HUDEP-2 (cell line): ENCODE measurements around the gene SPECC1.
"Not testable (repeated sequence)": the region's sequence is repeated elsewhere in the genome, so short reads cannot be mapped to it uniquely, and the experiment has no call there.

Experiments used
- DNase-seq, 76 experiments: peaks; one replicate each; lab custom pipeline; 2025; ENCODE audit not compliant: unreplicated experiment in 76 of 76; lab: John Stamatoyannopoulos, UW

The SPECC1 gene

GRCh38 chr17:20226814-20227482 is 217.8 kb downstream of the SPECC1 start:
- peak in 71 of 76 experiments; percentile 15 to 85 (median 67) for DNase-seq

GRCh38 chr17:20227720-20228370 is 218.7 kb downstream of the SPECC1 start:
- not testable (repeated sequence) for DNase-seq

GRCh38 chr17:20228410-20228809 is 219.3 kb downstream of the SPECC1 start:
- DNase-seq: no peak

- DNase-seq: no peak
Measured at GRCh38 chr17:20228860-20229259, 219.7 kb downstream of the SPECC1 start.

- DNase-seq: no peak
Measured at GRCh38 chr17:20230924-20231323, 221.8 kb downstream of the SPECC1 start.

GRCh38 chr17:20232611-20233010 is 223.5 kb downstream of the SPECC1 start:
- DNase-seq: no peak

GRCh38 chr17:20234276-20234675 is 225.1 kb downstream of the SPECC1 start:
- peak in 21 of 76 experiments; percentile 2 to 33 (median 8) for DNase-seq

GRCh38 chr17:20235747-20236146 is 226.6 kb downstream of the SPECC1 start:
- DNase-seq: no peak

- no peak for DNase-seq
Measured at GRCh38 chr17:20236578-20237227, 227.5 kb downstream of the SPECC1 start.

- not testable (repeated sequence) for DNase-seq
Measured at GRCh38 chr17:20239776-20240175, 230.6 kb downstream of the SPECC1 start.

- no peak for DNase-seq
Measured at GRCh38 chr17:20241855-20242254, 232.7 kb downstream of the SPECC1 start.

GRCh38 chr17:20242271-20242670 is 233.1 kb downstream of the SPECC1 start:
- DNase-seq: no peak

GRCh38 chr17:20243524-20243923 is 234.4 kb downstream of the SPECC1 start:
- no peak for DNase-seq

- DNase-seq: no peak
Measured at GRCh38 chr17:20244671-20245070, 235.5 kb downstream of the SPECC1 start.

GRCh38 chr17:20246692-20247091 is 237.5 kb downstream of the SPECC1 start:
- DNase-seq: no peak

GRCh38 chr17:20253323-20253722 is 244.2 kb downstream of the SPECC1 start:
- no peak for DNase-seq

- DNase-seq: no peak
Measured at GRCh38 chr17:20254541-20254940, 245.4 kb downstream of the SPECC1 start.

- no peak for DNase-seq
Measured at GRCh38 chr17:20256144-20256543, 247.0 kb downstream of the SPECC1 start.

- DNase-seq: no peak
Measured at GRCh38 chr17:20257008-20257407, 247.8 kb downstream of the SPECC1 start.

- no peak for DNase-seq
Measured at GRCh38 chr17:20257798-20258197, 248.6 kb downstream of the SPECC1 start.

GRCh38 chr17:20259668-20260067 is 250.5 kb downstream of the SPECC1 start:
- no peak for DNase-seq

- no peak for DNase-seq
Measured at GRCh38 chr17:20260268-20260667, 251.1 kb downstream of the SPECC1 start.
